ACHN (cell line): Measurements from ENCODE around the gene ARFIP1.

Experiments used
- DNase-seq: peaks from one replicate; pipeline ENCODE4 v3.0.0-alpha.2; 2015
- in situ Hi-C: cut with HindIII; loops from 2 replicates; pipeline ENCODE4 v1.10.0; 2017; ENCODE audit warnings: low sequenced_read_pairs, low pct_ligation_motif_present, low pct_unique_long_range_greater_than_20kb

Gene ARFIP1

GRCh38 chr4:152780267-152780778 lies 569 bp downstream of the ARFIP1 start:
- in situ Hi-C loops: no loop called here
- peak; percentile 20 for DNase-seq

GRCh38 chr4:152784490-152785350 lies 5.0 kb downstream of the ARFIP1 start:
- in situ Hi-C loops: no loop called here
- peak; percentile 48 for DNase-seq

DNA sequence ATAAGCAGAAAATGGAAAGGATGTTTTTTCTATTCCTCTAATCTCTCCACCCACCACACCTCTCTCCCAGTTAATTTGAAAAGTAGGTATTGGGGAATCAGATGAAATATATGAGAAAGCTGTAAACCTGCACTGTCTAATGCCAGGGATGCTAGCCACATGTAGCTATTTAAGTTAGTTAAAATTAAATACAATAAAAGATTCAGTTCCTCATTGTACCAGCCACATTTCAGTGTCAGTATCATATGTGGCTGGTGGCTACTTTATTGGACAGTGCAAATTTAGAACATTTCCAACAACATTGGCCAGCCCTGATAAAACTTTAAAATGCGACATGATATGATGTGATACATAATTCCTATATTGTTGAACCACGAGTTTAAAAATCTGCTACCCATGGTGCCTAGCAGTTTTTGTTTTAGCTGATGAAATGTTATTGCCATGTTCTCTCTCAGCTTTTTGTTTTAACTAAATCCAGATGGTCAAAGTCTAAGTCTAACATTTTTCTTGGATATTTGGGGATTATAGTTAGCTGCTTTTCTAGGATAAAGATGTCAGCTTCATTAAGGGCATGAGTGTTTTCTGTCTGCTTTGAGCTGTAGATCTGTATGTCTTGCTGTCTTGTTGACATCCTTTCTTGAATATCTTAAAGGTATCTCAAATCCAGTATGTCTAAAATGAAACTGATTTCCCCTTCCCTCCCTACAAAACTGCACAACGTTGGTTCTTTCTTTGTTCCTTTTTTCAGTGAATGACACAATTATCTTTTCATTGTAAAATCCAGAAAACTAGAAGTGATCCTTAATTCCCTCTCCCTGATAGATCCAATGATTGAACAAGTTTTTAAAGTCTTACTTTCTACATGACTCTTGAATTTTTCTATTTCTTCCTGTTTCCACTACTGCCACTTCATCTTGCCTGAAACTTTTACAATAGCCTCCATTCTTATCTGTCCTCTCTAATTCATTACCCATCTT lies 6.2 kb downstream of the ARFIP1 start:
- in situ Hi-C loops: no loop called here
- no peak for DNase-seq

DNA sequence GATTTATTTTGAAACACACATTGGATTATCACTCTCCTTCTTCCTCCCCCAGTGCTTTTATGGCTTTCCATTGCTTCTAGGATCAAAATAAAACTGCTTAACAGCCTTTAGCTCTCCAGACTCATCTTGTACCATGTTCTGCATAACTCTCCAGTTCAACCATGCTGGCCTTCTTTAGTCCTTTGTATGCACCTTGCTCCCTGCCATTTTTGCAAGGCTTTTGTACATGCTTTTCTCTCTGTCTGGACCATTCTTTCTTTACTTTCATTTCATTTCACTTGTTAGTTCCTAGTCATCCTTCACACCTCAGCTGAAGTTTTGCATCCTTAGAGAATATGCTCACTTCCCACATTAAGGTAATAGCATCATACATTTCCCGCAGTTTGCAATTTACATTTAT lies 6.9 kb downstream of the ARFIP1 start:
- in situ Hi-C loops: no loop called here
- DNase-seq: no peak

DNA sequence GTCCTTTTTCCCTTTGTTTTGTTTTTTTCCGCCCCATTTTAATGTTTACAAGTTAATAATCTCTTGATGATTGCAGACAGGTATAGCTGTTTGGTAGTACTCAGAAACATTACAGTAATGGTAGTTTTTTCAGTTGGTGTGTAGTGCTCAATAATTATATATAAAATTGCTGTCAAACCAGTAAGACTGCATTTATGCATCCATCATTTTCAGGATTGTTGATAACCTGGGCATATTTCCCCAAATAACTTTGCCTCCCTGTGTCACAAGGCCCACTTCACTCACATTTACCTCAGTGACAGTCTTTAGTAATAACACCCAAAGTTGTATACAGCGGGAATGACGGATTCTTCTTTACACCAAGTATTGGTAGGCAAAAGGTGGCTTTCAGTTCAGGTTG lies 16.1 kb downstream of the ARFIP1 start:
- in situ Hi-C loops: no loop called here
- no peak for DNase-seq

DNA sequence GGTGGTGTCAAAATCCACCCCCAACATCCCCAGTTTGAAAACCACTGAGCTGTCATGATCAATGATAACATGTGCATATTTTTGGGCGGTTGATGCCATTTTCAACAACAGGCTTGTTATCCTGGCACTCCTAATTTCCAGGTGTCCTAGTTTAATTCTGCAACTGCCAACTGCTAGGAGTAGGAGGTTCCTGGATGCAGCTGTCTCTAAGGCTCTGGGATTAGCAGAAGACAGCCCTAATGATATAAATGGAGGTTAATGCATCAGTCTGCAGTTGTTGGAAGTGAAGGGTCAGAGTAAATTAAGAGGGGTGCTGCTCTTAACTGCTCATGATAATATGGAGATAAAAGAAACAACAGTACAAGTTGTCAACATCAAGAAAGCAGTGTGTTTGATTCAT lies 23.8 kb downstream of the ARFIP1 start:
- DNase-seq: no peak

GRCh38 chr4:152805071-152805650 lies 25.4 kb downstream of the ARFIP1 start:
- in situ Hi-C loops: no loop called here
- DNase-seq: no peak

More for the DNA sequence above, 23.8 kb downstream of the ARFIP1 start:
- in situ Hi-C loops: no loop called here

GRCh38 chr4:152805818-152806217 lies 26.1 kb downstream of the ARFIP1 start:
- DNase-seq: no peak
- in situ Hi-C loops: no loop called here

DNA sequence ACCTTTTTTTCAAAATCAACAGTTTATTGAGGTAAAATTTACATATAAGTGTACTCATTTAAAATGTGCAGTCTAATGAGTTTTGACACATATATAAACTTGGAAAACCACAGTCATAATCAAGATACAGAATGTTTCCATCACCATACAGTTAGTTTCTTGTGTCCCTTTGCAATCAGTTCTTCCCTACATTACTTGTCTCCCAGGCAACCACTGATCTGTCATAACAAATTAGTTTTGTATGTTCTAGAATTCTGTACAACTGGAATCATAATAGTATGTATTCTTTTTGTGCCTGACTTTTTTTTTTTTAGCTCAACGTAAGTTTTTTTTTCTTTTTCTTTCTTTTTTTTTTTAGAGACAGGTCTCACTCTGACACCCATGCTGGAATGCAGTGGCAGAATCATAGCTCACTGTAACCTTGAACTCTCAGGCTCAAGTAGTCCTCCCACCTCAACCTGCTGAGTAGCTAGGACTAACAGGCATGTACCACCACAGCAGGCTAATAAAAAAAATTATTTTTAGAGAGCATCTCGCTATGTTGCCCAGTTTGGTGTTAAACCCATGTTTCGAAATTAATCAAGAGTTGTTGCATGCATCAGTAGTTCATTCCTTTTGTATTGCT lies 26.9 kb downstream of the ARFIP1 start:
- DNase-seq: no peak
- in situ Hi-C loops: no loop called here

DNA sequence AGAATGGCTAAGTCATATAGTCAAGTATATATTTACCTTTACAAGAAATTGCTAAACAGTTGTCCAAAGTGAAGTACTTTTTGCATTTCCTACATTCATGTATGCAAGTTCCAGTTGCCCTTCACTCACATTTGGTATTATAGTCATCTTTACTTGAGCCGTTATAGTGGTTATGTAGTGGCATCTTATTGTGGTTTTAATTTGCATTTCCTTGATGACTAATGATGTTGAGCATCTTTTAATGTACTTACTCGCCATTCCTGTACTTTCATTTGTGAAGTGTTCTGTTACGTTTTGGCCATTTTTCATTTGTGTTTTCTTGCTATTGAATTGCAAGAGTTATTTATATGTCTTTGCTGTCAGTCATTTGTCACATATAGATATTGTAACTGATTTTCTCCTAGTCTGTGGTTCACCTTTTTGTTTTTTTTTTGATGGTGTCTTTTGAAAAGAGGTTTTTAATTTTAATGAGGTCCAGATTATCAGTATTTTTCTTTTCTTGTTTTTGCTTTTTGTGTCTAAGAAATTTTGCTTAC lies 27.6 kb downstream of the ARFIP1 start:
- no peak for DNase-seq
- in situ Hi-C loops: no loop called here

- in situ Hi-C loops: no loop called here
- no peak for DNase-seq
Observed at GRCh38 chr4:152808670-152809069, 28.9 kb downstream of the ARFIP1 start.

DNA sequence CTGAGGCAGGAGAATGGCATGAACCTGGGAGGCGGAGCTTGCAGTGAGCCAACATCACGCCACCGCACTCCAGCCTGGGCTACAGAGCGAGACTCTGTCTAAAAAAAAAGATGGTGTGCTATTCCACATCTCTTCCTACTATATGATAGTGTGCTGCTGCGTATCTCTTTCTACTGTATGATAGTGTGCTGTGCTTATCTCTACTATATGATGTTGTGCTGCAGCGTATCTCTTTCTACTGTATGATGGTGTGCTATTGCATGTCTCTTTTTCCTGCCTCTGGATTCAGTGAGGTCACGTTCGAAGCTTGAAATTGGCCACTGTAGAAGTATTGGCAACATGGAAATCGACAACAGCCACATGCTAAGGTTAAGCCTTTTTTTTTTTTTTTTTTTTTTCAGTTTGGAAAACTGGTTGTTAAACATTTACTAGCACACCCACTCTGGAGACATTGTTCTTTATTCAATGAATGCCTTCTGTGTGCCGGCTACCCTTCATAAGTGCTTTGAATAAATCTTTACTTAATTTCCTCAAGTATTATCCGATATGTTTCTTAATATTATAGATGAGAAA lies 31.0 kb downstream of the ARFIP1 start:
- no peak for DNase-seq
- in situ Hi-C loops: no loop called here

DNA sequence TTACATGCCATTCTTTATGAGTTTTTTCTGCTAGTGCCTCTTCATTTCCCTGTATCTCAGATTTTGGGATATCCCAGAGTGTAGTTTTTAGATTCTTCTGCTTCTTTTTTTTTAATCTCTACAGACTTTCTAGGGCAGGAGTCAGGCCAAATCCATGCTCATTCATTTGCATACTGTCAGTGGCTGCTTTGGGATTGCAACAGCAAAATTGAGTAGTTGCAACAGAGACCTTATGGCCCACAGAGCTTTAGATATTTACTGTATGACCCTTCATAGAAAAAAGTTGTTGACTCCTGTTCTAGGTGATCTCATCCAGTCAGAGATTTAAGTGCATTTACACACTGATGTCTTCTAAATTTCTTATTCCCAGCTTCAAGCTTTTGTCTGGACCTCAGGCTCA lies 35.3 kb downstream of the ARFIP1 start:
- in situ Hi-C loops: no loop called here
- no peak for DNase-seq

DNA sequence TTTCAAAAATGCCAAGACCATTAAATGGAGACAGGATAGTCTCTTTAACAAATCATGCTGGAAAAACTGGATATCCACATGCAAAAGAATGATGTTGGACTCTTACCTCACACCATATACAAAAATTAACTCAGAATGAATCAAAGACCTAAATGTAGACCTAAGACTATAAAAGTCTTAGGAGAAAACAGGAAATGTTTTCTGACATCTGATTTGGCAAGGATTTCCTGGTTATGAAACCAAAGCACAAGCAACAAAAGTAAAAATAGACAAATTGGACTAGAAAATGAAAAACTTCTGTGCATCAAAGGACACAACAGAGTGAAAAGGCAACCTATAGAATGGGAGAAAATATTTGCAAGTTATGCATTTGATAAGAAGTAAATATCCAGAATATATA lies 37.6 kb downstream of the ARFIP1 start:
- in situ Hi-C loops: no loop called here
- DNase-seq: no peak

- in situ Hi-C loops: no loop called here
- DNase-seq: no peak
Observed at GRCh38 chr4:152819026-152819645, 39.4 kb downstream of the ARFIP1 start.

- in situ Hi-C loops: no loop called here
- no peak for DNase-seq
Observed at GRCh38 chr4:152820073-152820472, 40.3 kb downstream of the ARFIP1 start.

DNA sequence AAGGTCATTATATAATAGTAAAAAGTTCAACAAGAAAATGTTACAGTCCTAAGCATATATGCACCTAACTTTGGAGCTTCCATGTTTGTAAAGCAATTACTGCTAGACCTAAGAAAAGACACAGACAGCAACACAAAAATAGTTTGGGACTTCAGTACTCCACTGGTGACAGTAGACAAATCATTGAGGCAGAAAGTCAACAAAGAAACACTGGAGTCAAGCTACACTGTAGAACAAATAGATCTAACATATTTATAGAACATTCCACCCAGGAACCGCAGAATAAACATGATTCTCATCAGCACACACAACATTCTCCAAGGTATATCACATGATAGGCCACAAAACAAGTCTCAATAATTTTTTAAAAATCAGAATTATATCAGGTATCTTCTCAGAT lies 42.6 kb downstream of the ARFIP1 start:
- in situ Hi-C loops: no loop called here
- no peak for DNase-seq

GRCh38 chr4:152824561-152824960 lies 44.8 kb downstream of the ARFIP1 start:
- in situ Hi-C loops: no loop called here
- DNase-seq: no peak
